HepG2 (cell line): ENCODE data around the gene CES2. TPM values are rescaled to one million over a fixed set of nuclear protein-coding genes. Genes with fewer than 3 reads are reported as not detected.

Experiments used
- FOXO1 ChIP-seq: sonication (generic); formaldehyde crosslinking; IDR thresholded peaks from 2 replicates; pipeline ENCODE4 v1.4.0; 2020; ENCODE audit warnings: missing genetic modification reagents
- GABPB1 ChIP-seq: IDR thresholded peaks from 2 replicates; pipeline ENCODE4 v1.6.1; 2016; ENCODE audit warnings: mild to moderate bottlenecking, missing genetic modification reagents, moderate library complexity, missing compliant biosample characterization
- GFI1 ChIP-seq: sonication (generic); formaldehyde crosslinking; IDR thresholded peaks from 2 replicates; pipeline ENCODE4 v1.5.0; 2020; ENCODE audit warnings: missing genetic modification reagents, mild to moderate bottlenecking, borderline replicate concordance
- GPN1 ChIP-seq: sonication (generic); formaldehyde crosslinking; IDR thresholded peaks from 2 replicates; pipeline ENCODE4 v1.5.1; 2020; ENCODE audit warnings: missing genetic modification reagents, borderline replicate concordance
- IKZF1 ChIP-seq: fragments of 450-650 bp; IDR thresholded peaks from 2 replicates; pipeline ENCODE4 v1.7.1; 2016
- MAFG ChIP-seq: sonication (generic); formaldehyde crosslinking; IDR thresholded peaks from 2 replicates; pipeline ENCODE4 v1.5.1; 2020; ENCODE audit warnings: mild to moderate bottlenecking, missing genetic modification reagents
- PHF5A ChIP-seq: IDR thresholded peaks from one replicate; pipeline ENCODE4 v1.6.1; 2018; ENCODE audit warnings: low read depth, missing genetic modification reagents; ENCODE audit not compliant: unreplicated experiment
- PITX1 ChIP-seq: sonication (generic); formaldehyde crosslinking; IDR thresholded peaks from 2 replicates; pipeline ENCODE4 v1.5.1; 2020; ENCODE audit warnings: mild to moderate bottlenecking, missing genetic modification reagents
- RFX3 ChIP-seq: IDR thresholded peaks from 2 replicates; pipeline ENCODE4 v1.6.1; 2016; ENCODE audit warnings: missing biosample characterization, missing genetic modification reagents
- SIX1 ChIP-seq: sonication (generic); formaldehyde crosslinking; IDR thresholded peaks from 2 replicates; pipeline ENCODE4 v1.4.0; 2020; ENCODE audit warnings: missing genetic modification reagents, borderline replicate concordance
- XRCC5 ChIP-seq: fragments of 200-400 bp; formaldehyde crosslinking; optimal IDR thresholded peaks from 2 replicates; pipeline ENCODE3; 2017; ENCODE audit warnings: mild to moderate bottlenecking, low read length
- ZNF333 ChIP-seq: sonication (generic); formaldehyde crosslinking; IDR thresholded peaks from 2 replicates; pipeline ENCODE4 v1.4.0; 2020; ENCODE audit warnings: mild to moderate bottlenecking, missing genetic modification reagents, borderline replicate concordance
- ZNF354B ChIP-seq: sonication (generic); formaldehyde crosslinking; IDR thresholded peaks from 2 replicates; pipeline ENCODE4 v1.8.0; 2022; ENCODE audit warnings: mild to moderate bottlenecking, missing genetic modification reagents
- ZNF382 ChIP-seq: sonication (generic); formaldehyde crosslinking; IDR thresholded peaks from 2 replicates; pipeline ENCODE4 v1.5.0; 2020; ENCODE audit warnings: missing genetic modification reagents, mild to moderate bottlenecking, borderline replicate concordance
- ZNF484 ChIP-seq: sonication (generic); formaldehyde crosslinking; IDR thresholded peaks from 2 replicates; pipeline ENCODE4 v1.5.1; 2020; ENCODE audit warnings: mild to moderate bottlenecking, low read depth, missing genetic modification reagents, borderline replicate concordance
- ZNF552 ChIP-seq: sonication (generic); formaldehyde crosslinking; IDR thresholded peaks from 2 replicates; pipeline ENCODE4 v1.9.0; 2022; ENCODE audit warnings: missing genetic modification reagents, mild to moderate bottlenecking, borderline replicate concordance
- ZNF674 ChIP-seq: sonication (generic); formaldehyde crosslinking; IDR thresholded peaks from 2 replicates; pipeline ENCODE4 v1.5.0; 2020; ENCODE audit warnings: low read depth, mild to moderate bottlenecking, missing genetic modification reagents
- ZNF850 ChIP-seq: sonication (generic); formaldehyde crosslinking; conservative IDR thresholded peaks from 2 replicates; pipeline ENCODE4 v1.9.0; 2021; ENCODE audit warnings: mild to moderate bottlenecking, missing genetic modification reagents
- polyA plus RNA-seq, 8 experiments: library from polyadenylated mRNA; depleted of rRNA in 3 of 8; stranded (reverse) in 7 of 8; unstranded in 1 of 8; fragments of >200 nt; fragmentation: Illumina TruSeq in 4 of 8; extraction: Trizol in 4 of 8; gene quantifications; 2 replicates each; pipeline versions ENCODE4 v1.2.1 to v1.2.3, GENCODE V29; 2011 to 2016; ENCODE audit warnings: low read depth in 4 of 8, missing spikeins in 1 of 8, mixed read lengths in 1 of 8; ENCODE audit not compliant: insufficient read depth in 1 of 8
- total RNA-seq, 5 experiments: library from RNA; depleted of rRNA; stranded (reverse); fragments of >200 nt; fragmentation: Illumina TruSeq; extraction: Trizol; gene quantifications; 2 replicates each; pipeline ENCODE4 v1.2.3, GENCODE V29; 2016; ENCODE audit warnings: low read depth in 1 of 5
- TF ChIP-seq, protein P1 (sequence below): sonication (generic); formaldehyde crosslinking; IDR thresholded peaks from 2 replicates; pipeline ENCODE4 v1.4.0; 2020; ENCODE audit warnings: missing genetic modification reagents
- TF ChIP-seq, protein P2 (sequence below), 2 experiments: sonication (generic) in 1 of 2; formaldehyde crosslinking in 1 of 2; IDR thresholded peaks; 2 replicates each; pipeline versions ENCODE4 v1.4.0 to v1.6.1; 2018 to 2020; ENCODE audit warnings: missing genetic modification reagents in 2 of 2, borderline replicate concordance in 1 of 2, low read depth in 1 of 2, mild to moderate bottlenecking in 1 of 2, missing biosample characterization in 1 of 2
- TF ChIP-seq, protein P3 (sequence below): sonication (generic); formaldehyde crosslinking; IDR thresholded peaks from 2 replicates; pipeline ENCODE4 v1.5.0; 2020; ENCODE audit warnings: missing genetic modification reagents, mild to moderate bottlenecking, borderline replicate concordance
- TF ChIP-seq, protein P4 (sequence below): sonication (generic); formaldehyde crosslinking; IDR thresholded peaks from 2 replicates; pipeline ENCODE4 v1.8.0; 2022; ENCODE audit warnings: mild to moderate bottlenecking, missing genetic modification reagents, moderate library complexity
- TF ChIP-seq, protein P5 (sequence below): sonication (generic); formaldehyde crosslinking; IDR thresholded peaks from 2 replicates; pipeline ENCODE4 v1.5.0; 2020; ENCODE audit warnings: missing genetic modification reagents

Gene CES2
- total and polyA plus RNA-seq, 2 of the 13 experiments (the other 11 are each of a cell fraction or from before 2014, with no cell fraction given), result 50.6 to 63.8 TPM

DNA sequence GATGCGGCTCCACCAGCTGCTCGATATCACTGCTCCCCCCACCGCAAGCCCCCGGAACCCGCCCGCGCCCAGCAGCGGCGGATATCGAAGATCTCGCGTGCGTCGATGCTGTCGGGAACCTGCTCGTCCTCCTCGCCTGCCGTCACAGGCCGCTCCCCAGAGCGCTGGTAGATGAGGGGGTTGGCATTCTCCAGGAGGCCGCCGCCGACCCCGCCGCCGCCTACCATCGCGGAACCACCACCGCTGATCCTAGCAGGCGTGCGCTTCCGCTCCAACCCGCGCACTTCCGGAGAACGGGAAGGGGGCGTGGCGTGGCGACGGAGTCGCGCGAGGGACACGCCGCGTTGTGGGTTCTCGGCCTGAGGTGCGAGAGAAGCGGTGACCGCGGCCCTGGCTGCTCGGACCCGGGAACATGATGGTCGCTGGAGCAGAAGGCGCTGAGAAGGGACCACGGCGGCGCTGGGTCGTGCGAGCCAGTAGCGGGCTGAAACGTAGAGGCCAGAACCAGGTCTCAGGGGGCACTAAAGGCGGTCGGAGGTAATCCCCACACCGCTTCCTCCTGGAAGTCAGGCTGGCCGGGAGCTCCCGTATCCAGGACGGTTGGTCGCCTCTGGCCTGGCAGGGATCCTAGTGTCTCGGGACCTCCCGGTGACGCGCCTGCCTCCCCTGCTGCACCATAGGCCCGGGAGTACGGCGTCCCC lies 1.0 kb upstream of the CES2 start, which contains the start of gene CIAO2B (continued):
- peak; percentile 75 for TF ChIP-seq PHF5A (CRISPR knock-in tag)
- no peak for TF ChIP-seq MAFG (CRISPR knock-in tag)
- TF ChIP-seq GABPB1 (CRISPR knock-in tag), result peak; percentile 99
- TF ChIP-seq, protein P1, sequence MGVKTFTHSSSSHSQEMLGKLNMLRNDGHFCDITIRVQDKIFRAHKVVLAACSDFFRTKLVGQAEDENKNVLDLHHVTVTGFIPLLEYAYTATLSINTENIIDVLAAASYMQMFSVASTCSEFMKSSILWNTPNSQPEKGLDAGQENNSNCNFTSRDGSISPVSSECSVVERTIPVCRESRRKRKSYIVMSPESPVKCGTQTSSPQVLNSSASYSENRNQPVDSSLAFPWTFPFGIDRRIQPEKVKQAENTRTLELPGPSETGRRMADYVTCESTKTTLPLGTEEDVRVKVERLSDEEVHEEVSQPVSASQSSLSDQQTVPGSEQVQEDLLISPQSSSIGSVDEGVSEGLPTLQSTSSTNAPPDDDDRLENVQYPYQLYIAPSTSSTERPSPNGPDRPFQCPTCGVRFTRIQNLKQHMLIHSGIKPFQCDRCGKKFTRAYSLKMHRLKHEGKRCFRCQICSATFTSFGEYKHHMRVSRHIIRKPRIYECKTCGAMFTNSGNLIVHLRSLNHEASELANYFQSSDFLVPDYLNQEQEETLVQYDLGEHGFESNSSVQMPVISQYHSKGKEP (CRISPR knock-in tag), result 0 out of 2 replicates have a peak, but pooled peaks have one; percentile 57
- no peak for TF ChIP-seq ZNF382 (CRISPR knock-in tag)
- TF ChIP-seq ZNF484 (CRISPR knock-in tag), result peak; percentile 71; the same call in 1 of the 2 replicates
- peak; percentile 94 for TF ChIP-seq PITX1 (CRISPR knock-in tag)
- TF ChIP-seq ZNF333 (CRISPR knock-in tag), result peak; percentile 98
- TF ChIP-seq ZNF674 (CRISPR knock-in tag), result no peak
- TF ChIP-seq ZNF552 (CRISPR knock-in tag), result peak; percentile 88
- TF ChIP-seq, protein P2, sequence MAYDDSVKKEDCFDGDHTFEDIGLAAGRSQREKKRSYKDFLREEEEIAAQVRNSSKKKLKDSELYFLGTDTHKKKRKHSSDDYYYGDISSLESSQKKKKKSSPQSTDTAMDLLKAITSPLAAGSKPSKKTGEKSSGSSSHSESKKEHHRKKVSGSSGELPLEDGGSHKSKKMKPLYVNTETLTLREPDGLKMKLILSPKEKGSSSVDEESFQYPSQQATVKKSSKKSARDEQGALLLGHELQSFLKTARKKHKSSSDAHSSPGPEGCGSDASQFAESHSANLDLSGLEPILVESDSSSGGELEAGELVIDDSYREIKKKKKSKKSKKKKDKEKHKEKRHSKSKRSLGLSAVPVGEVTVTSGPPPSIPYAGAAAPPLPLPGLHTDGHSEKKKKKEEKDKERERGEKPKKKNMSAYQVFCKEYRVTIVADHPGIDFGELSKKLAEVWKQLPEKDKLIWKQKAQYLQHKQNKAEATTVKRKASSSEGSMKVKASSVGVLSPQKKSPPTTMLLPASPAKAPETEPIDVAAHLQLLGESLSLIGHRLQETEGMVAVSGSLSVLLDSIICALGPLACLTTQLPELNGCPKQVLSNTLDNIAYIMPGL (CRISPR knock-in tag; IDR thresholded peaks at IDR 0.05; ENCODE audit: borderline replicate concordance in 1 of 2, low read depth in 1 of 2), result peak; percentile 96 to 99
- no peak; the same call in 1 of the 2 replicates for TF ChIP-seq ZNF850 (CRISPR knock-in tag)
- TF ChIP-seq XRCC5, result peak; percentile 76
- no peak; the same call in 1 of the 2 replicates for TF ChIP-seq GPN1 (CRISPR knock-in tag)
- TF ChIP-seq RFX3 (CRISPR knock-in tag), result no peak
- TF ChIP-seq, protein P3, sequence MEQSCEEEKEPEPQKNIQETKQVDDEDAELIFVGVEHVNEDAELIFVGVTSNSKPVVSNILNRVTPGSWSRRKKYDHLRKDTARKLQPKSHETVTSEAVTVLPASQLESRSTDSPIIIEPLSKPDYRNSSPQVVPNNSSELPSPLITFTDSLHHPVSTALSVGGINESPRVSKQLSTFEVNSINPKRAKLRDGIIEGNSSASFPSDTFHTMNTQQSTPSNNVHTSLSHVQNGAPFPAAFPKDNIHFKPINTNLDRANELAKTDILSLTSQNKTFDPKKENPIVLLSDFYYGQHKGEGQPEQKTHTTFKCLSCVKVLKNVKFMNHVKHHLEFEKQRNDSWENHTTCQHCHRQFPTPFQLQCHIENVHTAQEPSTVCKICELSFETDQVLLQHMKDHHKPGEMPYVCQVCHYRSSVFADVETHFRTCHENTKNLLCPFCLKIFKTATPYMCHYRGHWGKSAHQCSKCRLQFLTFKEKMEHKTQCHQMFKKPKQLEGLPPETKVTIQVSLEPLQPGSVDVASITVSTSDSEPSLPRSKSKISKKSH (CRISPR knock-in tag), result peak; percentile 71; the same call in 1 of the 2 replicates
- TF ChIP-seq IKZF1, result no peak
- peak; percentile 83 for TF ChIP-seq FOXO1
- TF ChIP-seq, protein P4, sequence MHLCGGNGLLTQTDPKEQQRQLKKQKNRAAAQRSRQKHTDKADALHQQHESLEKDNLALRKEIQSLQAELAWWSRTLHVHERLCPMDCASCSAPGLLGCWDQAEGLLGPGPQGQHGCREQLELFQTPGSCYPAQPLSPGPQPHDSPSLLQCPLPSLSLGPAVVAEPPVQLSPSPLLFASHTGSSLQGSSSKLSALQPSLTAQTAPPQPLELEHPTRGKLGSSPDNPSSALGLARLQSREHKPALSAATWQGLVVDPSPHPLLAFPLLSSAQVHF (CRISPR knock-in tag), result peak; percentile 29; the same call in 1 of the 2 replicates
- TF ChIP-seq GFI1 (CRISPR knock-in tag), result peak; percentile 79
- TF ChIP-seq, protein P5, sequence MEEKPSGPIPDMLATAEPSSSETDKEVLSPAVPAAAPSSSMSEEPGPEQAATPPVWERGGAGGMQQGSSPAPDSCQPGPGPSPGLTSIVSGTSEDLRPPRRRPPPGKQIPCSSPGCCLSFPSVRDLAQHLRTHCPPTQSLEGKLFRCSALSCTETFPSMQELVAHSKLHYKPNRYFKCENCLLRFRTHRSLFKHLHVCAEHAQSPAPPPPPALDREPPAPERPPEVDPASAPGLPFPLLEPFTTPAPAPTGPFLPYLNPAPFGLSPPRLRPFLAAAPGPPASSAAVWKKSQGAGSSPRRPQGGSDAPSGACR, result peak; percentile 70; the same call in 1 of the 2 replicates
- TF ChIP-seq ZNF354B (CRISPR knock-in tag), result no peak; the same call in 1 of the 2 replicates
- TF ChIP-seq SIX1 (CRISPR knock-in tag), result no peak
